ENCODE data around the gene CEP104. TPM values are rescaled to one million over a fixed set of nuclear protein-coding genes. Genes with fewer than 3 reads are reported as not detected.

The CEP104 gene
- total and polyA plus RNA-seq, 8 donors, result 9.2 to 37.7 (median 23.7) TPM

DNA sequence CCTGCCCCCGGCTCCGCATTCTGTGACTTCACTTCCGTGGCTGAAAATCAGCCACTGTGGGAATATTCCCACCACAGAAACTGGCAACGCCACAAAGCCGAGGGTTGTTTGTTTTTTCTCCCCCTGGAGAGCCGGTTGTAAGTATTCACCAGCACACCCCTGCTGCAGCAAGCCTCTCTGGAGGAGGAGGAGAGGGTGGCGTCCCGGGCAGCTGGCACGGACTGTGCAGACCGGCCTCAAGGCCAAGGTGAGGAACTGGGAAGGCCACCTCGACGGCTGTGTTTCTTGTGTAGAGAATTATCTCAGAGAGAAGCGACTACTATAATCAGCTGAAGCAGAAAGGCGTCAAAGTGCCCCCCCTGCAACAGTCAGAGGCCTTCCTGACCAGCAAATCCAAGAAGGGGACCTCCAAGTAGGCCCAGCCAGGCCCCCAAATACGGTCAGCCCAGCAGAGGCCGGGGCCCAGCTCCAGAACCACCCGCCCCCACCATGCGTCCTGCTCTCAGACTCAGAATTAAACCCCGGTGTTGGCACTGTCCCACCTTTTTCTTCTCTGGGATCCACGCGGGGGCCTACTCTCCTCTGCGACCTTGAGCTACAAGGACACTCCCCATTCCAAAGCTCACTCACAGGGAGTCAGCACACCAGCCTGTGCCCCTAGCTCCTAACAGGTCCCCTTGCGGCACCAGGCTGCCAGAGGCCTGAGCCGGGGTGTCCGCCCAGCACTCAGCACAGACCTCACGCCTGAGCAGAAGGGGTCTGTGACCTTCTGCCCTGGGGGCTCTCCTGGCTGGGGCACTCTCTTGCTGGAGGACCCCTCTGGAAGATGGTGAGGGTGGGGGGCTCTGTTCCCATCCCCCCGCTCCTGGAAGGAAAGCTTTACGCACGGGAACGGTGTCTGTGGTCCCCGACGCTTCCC lies 85.6 kb downstream of the CEP104 start:
- intact Hi-C loops (cut with DNase I), result no loop called here
- no peak for TF ChIP-seq CTCF (IDR thresholded peaks at IDR 0.05)
- Histone ChIP-seq H3K4me3 (peak overlapping the region; percentile 60 to 90 (median 80)), H3K9me3 (no peaks in the 10 kb centered on the region), H3K27ac (peak overlapping the region in 2 of 4 donors; percentile 10 to 39), H3K36me3 (no peaks in the 10 kb centered on the region), H3K4me1 (peaks cover 5 to 9% (median 8%) of the 10 kb centered on the region in 3 donors), H3K27me3 (no peaks in the 10 kb centered on the region)
- 29 to 30% methylated on average over 29 to 32 of the region's 32 CpGs for WGBS, 2 donors
- FAIRE-seq (no peak), ATAC-seq (peak in 3 of 4 donors; percentile 2 to 14 (median 4)), DNase-seq (peak in 1 of 6 donors; percentile 49)

- Histone ChIP-seq H3K9me3 (no peaks in the 10 kb centered on the region), H3K27me3 (no peaks in the 10 kb centered on the region), H3K4me1 (peaks cover 5 to 9% (median 8%) of the 10 kb centered on the region in 3 donors), H3K36me3 (no peaks in the 10 kb centered on the region), H3K4me3 (no peak overlapping the region), H3K27ac (no peak overlapping the region)
- 87 to 91% methylated on average over 13 to 16 of the region's 16 CpGs for WGBS, 2 donors
- DNase-seq (no peak), ATAC-seq (no peak), FAIRE-seq (no peak)
- intact Hi-C loops (cut with DNase I), result no loop called here
- TF ChIP-seq CTCF (IDR thresholded peaks at IDR 0.05), result no peak
These were observed 86.8 kb downstream of the CEP104 start for GRCh38 chr1:3770047-3770765.

- Histone ChIP-seq H3K27me3 (no peaks in the 10 kb centered on the region), H3K9me3 (no peaks in the 10 kb centered on the region), H3K27ac (no peak overlapping the region), H3K4me1 (peaks cover 5 to 9% (median 8%) of the 10 kb centered on the region in 3 donors), H3K4me3 (no peak overlapping the region), H3K36me3 (no peaks in the 10 kb centered on the region)
- intact Hi-C loops (cut with DNase I), result no loop called here
- 92% methylated on average over 22 of the region's 22 CpGs for WGBS, 2 donors
- FAIRE-seq, result no peak
- ATAC-seq, result no peak
- DNase-seq, result peak in 1 of 6 donors; percentile 33
- no peak for TF ChIP-seq CTCF (IDR thresholded peaks at IDR 0.05)
These were observed 88.1 kb downstream of the CEP104 start for GRCh38 chr1:3768811-3769390.

DNA sequence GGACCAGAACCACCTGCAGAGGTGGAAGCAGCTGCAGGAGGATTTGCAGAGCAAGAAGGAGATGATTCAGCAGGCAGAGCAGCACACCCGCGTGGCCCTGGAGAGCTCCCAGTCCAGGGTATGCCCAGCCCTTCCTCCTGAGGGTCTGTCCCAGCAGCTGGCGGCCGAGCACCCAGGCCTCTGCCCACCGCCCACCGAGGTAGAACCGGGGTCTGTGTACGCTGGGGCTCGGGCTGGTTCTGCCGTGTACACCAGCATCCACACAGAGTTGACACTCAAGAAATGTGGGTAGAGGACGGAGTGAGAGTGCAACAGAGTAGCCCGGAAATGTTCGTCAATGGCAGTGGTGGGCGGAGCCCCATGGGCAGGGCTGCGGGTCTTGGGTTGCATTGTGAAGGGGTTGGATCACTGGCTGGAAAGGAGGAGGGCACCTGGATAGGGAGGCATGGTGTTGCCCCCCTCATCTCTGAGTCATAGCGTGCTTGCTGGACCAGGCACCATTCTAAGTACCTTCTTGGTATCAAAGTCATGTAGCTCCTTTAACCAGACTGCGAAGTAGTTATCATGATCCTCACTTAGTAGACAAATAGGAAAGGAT lies 89.6 kb downstream of the CEP104 start:
- DNase-seq, result peak in 1 of 6 donors; percentile 40
- Histone ChIP-seq H3K9me3 (no peaks in the 10 kb centered on the region), H3K4me3 (no peak overlapping the region), H3K36me3 (no peaks in the 10 kb centered on the region), H3K27ac (no peak overlapping the region), H3K4me1 (peaks cover 0 to 9% (median 5%) of the 10 kb centered on the region in 3 donors), H3K27me3 (no peaks in the 10 kb centered on the region)
- WGBS, 2 donors, result 73 to 90% methylated on average over 17 of the region's 17 CpGs
- intact Hi-C loops (cut with DNase I), result no loop called here
- TF ChIP-seq CTCF (IDR thresholded peaks at IDR 0.05), result no peak
- no peak for FAIRE-seq
- no peak for ATAC-seq

Data from pancreas (tissue), 10 donors.